AG04449 (cell line): ENCODE results near the gene C19orf53.

Source experiments
- CTCF ChIA-PET: fragments of 350-600 bp; formaldehyde crosslinking; extraction: SDS; loops from one replicate; lab custom pipeline; 2021; ENCODE audit warnings: antibody characterized with exemption; lab: Yijun Ruan, JAX
- POLR2A ChIA-PET: fragments of 400-600, 350-600 bp; formaldehyde crosslinking; extraction: SDS; loops from one replicate; lab custom pipeline; 2020; ENCODE audit warnings: antibody characterized with exemption, inconsistent platforms; lab: Yijun Ruan, JAX
- DNase-seq: peaks from one replicate; pipeline ENCODE4 v3.0.0-alpha.2; 2010; ENCODE audit warnings: low read depth, low spot score
- H3K4me3 ChIP-seq: 2 replicates; pipeline ENCODE4 v1.5.1; 2011; ENCODE audit warnings: low read depth, mild to moderate bottlenecking, control low read depth, low read length
- TF ChIP-seq, protein P1 (sequence below): IDR thresholded peaks from one replicate; pipeline ENCODE4 v1.5.1; 2011; ENCODE audit warnings: mild to moderate bottlenecking, moderate library complexity, low read length, control low read depth, inconsistent platforms; ENCODE audit not compliant: insufficient read depth; ENCODE audit errors: missing control alignments

Gene C19orf53

GRCh38 chr19:13732337-13732736 is 41.9 kb upstream of the C19orf53 start:
- TF ChIP-seq, protein P1, sequence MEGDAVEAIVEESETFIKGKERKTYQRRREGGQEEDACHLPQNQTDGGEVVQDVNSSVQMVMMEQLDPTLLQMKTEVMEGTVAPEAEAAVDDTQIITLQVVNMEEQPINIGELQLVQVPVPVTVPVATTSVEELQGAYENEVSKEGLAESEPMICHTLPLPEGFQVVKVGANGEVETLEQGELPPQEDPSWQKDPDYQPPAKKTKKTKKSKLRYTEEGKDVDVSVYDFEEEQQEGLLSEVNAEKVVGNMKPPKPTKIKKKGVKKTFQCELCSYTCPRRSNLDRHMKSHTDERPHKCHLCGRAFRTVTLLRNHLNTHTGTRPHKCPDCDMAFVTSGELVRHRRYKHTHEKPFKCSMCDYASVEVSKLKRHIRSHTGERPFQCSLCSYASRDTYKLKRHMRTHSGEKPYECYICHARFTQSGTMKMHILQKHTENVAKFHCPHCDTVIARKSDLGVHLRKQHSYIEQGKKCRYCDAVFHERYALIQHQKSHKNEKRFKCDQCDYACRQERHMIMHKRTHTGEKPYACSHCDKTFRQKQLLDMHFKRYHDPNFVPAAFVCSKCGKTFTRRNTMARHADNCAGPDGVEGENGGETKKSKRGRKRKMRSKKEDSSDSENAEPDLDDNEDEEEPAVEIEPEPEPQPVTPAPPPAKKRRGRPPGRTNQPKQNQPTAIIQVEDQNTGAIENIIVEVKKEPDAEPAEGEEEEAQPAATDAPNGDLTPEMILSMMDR, result no peak
- DNase-seq, result no peak
- peak overlapping the region; percentile 73 for H3K4me3 ChIP-seq
- POLR2A ChIA-PET, result interaction anchor here (0.7 kb wide), 1 partner anchor 941 kb away, joined by 3 read pairs; the partner anchor contains the start of gene JUNB
- CTCF ChIA-PET, result interaction anchor here (1.0 to 3.4 kb wide), 3 partner anchors 10 to 15 kb away, joined by 4 to 24 read pairs (median 4); a partner anchor contains a TSS

DNA sequence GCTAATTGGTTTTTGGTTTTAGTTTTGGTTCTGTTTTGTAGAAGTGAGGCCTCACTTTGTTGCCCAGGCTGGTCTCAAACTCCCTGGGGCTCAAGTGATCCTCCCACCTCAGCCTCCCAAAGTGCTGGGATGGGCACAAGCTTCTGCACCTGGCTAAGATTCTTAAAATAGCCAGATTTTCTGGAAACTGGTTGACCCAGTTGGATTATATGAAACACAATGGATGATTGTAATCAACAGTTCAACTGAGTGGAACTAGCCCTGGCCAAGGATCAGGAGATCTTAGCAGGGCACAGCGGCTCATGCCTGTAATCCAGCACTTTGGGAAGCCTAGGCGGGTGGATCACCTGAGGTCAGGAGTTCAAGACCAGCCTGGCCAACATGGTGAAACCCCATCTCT is 39.5 kb upstream of the C19orf53 start:
- no peak overlapping the region for H3K4me3 ChIP-seq
- ChIA-PET CTCF (interaction anchor here (1.2 kb wide), 1 partner anchor 9 kb away, joined by 3 read pairs; no protein-coding TSS in a partner anchor), POLR2A (no interaction called here)
- DNase-seq, result no peak
- TF ChIP-seq, protein P1, result no peak

GRCh38 chr19:13738073-13738472 is 36.2 kb upstream of the C19orf53 start:
- ChIA-PET CTCF (interaction anchor here (1.1 to 2.4 kb wide), 2 partner anchors 10 to 124 kb away, joined by 3 to 9 read pairs; a partner anchor contains a TSS), POLR2A (no interaction called here)
- DNase-seq, result no peak
- H3K4me3 ChIP-seq, result no peak overlapping the region
- TF ChIP-seq, protein P1, result no peak

- no peak overlapping the region for H3K4me3 ChIP-seq
- DNase-seq, result no peak
- ChIA-PET CTCF (interaction anchor here (1.0 to 1.8 kb wide), 2 partner anchors 10 to 464 kb away, joined by 4 to 5 read pairs; no protein-coding TSS in a partner anchor), POLR2A (interaction anchor here (0.6 kb wide), 1 partner anchor 682 kb away, joined by 3 read pairs; no protein-coding TSS in a partner anchor)
- TF ChIP-seq, protein P1, result no peak
Observed at GRCh38 chr19:13741893-13742292, 32.4 kb upstream of the C19orf53 start.

DNA sequence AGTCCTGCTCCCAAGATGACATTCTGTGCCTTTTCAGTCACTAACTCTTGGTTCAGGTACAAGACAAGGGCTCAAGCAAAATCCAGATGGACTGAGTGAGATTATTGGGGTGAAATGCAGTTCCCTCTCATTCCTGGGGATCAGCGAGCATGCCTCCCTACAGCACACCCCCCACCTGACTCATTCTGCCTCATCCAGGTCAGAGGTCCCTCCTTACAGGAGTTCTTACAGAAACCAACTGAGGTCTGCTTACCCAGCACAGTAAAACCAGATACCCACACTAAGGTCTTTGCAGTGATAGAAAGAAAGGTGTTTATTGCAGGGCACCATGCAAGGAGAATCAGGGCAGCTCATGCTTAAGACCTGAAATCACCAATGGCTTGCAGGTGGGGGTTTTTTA is 31.5 kb upstream of the C19orf53 start:
- ChIA-PET CTCF (interaction anchor here (1.0 kb wide), 1 partner anchor 11 kb away, joined by 4 read pairs; no protein-coding TSS in a partner anchor), POLR2A (no interaction called here)
- no peak overlapping the region for H3K4me3 ChIP-seq
- TF ChIP-seq, protein P1, result no peak
- DNase-seq, result no peak

- TF ChIP-seq, protein P1, result no peak
- H3K4me3 ChIP-seq, result no peak overlapping the region
- CTCF ChIA-PET, result interaction anchor here (1.2 to 1.3 kb wide), 2 partner anchors 9 to 23 kb away, joined by 3 to 4 read pairs; no protein-coding TSS in a partner anchor
- POLR2A ChIA-PET, result no interaction called here
- DNase-seq, result no peak
Observed at GRCh38 chr19:13744174-13744573, 30.1 kb upstream of the C19orf53 start.
